Pons (tissue), 1 donor: ENCODE data around the gene SDC1.
"Not testable (repeated sequence)": the region's sequence is repeated elsewhere in the genome, so short reads cannot be mapped to it uniquely, and the experiment has no call there.

ENCODE experiments used
- DNase-seq: peaks from one replicate; pipeline ENCODE4 v3.0.0-alpha.2; 2016; ENCODE audit warnings: low spot score

The SDC1 gene

GRCh38 chr2:20196657-20197161 lies 28.2 kb downstream of the SDC1 start:
- no peak for DNase-seq

DNA sequence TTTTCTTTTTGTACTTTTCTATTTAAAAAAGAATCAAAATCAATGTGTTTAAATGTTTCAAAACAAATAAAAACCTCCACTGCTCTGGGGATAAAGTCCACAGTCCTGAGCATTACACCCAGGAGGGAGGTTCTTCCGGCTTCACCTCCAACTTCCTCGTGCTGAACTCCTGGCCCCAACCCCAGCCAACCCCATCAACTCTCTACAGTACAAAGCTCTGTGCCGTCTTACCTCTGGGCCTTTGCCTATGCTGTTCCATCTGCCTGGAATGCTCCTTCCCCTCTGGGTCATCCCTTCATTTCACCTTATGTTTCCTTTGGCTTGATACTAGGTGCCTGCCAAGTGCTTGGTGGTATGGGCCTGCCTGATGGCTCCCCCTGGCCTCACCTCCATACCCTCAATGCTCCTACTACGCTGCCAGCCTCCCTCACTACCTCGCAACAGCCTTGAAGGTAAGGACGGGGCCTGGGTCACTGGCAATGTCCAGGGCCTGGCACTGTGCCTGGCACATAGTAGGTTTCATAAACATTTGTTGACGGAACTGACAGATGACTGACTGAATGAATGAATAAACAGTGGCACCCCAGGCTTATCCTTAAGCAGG lies 28.8 kb downstream of the SDC1 start:
- no peak for DNase-seq

- DNase-seq = no peak
Measured at GRCh38 chr2:20195431-20196033, 29.4 kb downstream of the SDC1 start.

GRCh38 chr2:20195016-20195411 lies 29.9 kb downstream of the SDC1 start:
- DNase-seq = not testable (repeated sequence)

- DNase-seq = no peak
Measured at GRCh38 chr2:20194097-20195015, 30.6 kb downstream of the SDC1 start.

DNA sequence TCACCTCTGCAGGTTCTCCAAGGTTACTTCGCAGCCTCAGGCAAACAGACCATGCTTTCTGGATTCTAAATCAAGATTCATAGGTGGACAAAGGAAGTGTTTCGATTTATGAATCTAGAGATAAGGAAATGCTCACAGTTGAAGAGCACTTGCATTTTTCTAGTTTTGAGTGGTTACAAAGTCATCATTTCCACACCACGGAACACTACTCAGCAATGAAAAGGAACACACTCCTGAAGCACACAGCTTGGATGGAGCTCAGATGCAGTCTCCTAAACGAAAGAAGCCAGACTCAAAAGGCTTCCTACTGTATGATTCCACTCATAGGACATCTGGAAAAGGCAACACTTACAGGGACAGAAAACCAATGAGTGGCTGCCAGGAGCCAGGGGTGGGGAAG lies 31.7 kb downstream of the SDC1 start:
- no peak for DNase-seq

DNA sequence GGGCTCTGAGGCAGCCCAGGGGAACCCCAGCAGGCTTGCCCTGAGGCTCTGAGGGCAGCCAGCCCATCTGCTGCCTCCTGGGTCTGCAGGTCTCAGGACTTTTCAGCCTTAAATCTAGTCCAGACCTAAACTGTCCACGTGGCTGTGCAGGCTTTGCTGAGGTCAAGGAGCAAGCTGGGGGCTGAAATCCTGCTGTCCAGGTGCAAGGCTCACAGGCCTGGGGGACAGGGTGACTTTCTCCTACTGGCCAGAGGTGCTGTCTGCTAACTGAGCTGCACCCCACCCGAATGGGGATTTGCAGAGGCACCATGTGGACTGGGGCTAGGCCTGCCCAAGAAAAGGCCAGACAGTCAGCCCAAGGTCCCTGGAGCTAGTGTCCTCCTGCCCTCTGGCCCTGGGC lies 32.1 kb downstream of the SDC1 start:
- DNase-seq = no peak

- DNase-seq = no peak
Measured at GRCh38 chr2:20191714-20192569, 33.0 kb downstream of the SDC1 start.

GRCh38 chr2:20190876-20191713 lies 33.8 kb downstream of the SDC1 start:
- DNase-seq = no peak

- no peak for DNase-seq
Measured at GRCh38 chr2:20190170-20190569, 34.8 kb downstream of the SDC1 start.

GRCh38 chr2:20189299-20189931 lies 35.5 kb downstream of the SDC1 start:
- DNase-seq = no peak

GRCh38 chr2:20188851-20189250 lies 36.1 kb downstream of the SDC1 start:
- no peak for DNase-seq

GRCh38 chr2:20188201-20188600 lies 36.7 kb downstream of the SDC1 start:
- DNase-seq = no peak

GRCh38 chr2:20187331-20187730 lies 37.6 kb downstream of the SDC1 start:
- DNase-seq = no peak

DNA sequence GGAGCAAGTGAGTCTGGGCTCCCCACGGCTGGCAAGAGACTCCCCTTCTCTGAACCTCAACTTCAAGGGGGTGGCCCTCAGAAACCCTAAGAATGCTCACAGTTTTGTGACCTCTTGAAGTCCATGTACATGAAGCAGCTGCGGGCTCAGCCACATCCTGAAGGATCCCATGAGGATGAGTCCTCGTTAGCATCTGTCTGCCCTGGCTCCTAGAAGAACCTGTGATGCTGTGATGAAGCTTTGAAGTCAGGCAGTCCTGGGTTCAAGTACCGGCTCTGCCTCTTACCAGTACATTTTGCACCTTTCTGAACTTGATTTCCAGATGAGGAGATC lies 38.1 kb downstream of the SDC1 start:
- DNase-seq = no peak

DNA sequence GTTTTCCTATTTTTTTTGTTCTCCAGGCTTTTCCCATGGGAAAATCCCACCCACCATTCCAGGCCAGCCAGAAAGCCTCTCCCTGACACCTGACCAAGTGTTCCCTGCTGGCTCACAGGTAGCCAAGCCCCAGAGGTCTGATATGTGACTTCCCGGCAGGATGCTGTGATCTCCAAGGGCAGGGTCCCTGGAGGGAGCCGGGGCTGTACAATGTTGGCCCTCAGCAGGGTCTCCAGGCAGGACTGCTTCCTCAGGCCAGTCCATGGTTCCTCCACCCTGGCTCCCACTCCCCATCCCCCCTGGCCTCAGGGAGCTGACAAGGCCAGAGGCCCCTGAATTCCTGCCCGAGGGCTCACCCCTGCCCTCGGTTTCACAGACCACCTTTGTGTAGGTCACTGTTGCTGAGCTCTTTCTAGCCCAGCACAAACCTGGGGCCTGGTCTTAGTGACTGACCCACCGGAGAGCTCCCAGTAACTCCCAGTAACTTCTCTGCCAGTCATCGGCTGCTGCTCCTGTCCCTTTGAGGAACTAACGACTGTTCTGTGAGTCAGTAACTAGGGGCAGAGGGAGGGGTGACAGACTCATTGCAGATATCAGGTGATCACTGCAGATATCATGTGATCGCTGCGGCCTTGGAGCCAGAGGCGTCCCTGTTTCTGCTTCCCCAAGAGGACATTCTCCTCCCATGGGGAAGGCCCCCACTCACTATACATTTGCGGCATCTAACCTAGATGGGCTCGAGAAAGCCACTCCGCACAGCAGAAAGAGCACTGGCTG lies 38.7 kb downstream of the SDC1 start:
- DNase-seq = peak; percentile 65

DNA sequence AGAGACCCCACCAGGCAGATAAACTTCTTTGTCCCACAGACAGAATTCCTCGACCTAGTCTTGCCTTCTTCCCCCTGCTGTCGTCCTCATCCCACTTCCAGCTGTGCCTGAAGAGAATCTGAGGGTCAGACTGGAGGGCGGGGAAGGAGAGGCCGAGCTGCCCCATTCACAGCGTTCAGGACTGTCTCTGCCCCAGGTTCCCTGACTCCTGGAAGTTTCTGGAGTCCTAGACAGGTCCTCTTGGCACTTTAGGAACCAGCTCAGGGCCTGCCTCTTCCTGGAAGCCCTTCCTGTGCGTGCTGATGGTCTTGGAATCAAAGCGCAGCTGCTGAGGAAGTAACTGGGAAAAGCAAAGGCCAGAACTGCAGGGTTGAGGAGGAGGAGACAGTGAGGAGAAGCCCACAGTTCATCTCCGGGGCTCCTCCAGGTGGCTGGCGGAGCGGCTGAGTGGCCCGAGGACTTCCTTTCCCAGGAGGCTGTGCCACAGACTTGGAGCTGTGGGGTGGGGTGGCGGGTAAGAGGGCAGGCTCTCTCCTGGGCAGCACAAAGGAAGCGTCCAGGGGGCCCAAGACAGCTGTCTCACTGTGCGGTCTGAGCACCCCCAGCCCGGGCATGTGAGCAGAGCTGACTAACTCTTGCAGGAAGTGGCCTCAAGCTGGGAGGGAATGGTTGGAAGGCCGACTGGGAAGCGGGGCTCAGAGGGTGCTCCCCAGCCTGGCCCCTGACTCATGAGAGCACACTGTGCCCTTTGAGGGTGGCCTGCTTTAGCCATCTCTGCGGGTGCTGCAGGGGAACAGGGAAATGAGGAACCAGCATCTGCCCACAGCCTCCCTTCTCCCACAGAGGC lies 39.5 kb downstream of the SDC1 start:
- DNase-seq = peak; percentile 8

DNA sequence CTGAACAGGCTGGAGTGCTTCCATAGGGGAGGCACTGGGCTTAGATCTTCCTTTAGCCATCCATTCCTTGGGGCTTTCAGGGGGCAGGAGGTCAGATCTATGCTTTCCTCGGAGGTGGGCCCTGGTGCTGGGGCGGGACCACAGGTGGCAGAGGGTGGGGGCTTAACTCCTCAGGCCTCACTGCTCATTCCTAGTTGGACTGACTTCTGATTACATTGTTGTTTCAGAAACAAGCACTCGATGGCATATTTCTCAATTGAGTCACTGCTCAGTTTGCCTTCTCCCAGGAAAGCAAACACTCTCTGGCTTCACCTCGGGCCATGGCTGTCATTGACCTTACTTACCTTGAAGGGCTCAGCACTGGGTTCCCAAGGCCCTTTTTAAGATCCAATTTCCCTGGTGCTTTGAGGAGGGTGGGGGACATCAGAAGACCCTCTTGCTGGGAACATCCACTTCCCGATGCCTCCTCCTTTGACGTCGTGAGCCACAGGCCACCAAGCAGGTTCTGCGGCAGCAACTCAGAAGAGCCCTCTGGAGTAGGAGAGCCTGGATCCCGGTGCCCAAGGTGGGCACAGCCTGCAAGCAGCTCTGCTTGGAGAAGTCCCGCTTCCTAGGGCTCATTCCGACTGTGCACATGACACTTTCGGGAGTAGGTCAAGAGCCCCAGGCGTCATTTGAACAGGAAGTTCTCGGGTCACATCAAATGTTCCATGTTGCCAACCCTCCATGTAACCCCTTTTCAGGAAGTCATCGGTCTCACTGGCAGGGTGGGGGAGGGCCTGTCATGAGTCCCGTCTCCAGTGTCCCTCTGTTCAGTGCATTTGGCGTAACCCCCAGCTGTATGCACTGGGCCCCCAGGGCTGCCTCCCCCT lies 40.6 kb downstream of the SDC1 start:
- DNase-seq = no peak
